ENCODE results near the gene CST1.
"Not testable (repeated sequence)": the region's sequence is repeated elsewhere in the genome, so short reads cannot be mapped to it uniquely, and the experiment has no call there.

Gene CST1

DNA sequence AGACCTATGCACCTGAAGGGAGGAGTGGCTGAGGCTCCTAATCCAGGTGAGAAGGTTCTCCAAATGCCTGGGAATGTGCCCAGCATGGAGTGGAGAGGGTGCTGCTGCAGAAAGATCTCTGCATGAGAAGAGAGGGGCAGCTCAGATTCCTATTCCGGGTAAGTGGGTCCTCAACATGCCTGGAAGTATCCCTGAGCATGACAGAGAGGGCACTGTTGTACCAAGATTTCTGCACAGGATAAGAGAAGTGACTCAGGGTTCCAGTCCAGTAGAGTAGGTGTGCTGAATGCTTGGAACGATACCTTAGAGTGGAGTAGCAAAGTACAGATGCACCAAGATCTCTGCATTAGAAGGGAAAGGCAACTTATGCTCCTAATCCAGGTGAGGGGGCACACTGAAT is 15.8 kb downstream of the CST1 start:
- H3K9me3 ChIP-seq (ENCODE audit: control extremely low read depth in 1 of 5, control insufficient read depth in 4 of 5, insufficient read depth in 2 of 5, low read depth in 1 of 5, low read length in 4 of 5); H3K36me3 ChIP-seq (ENCODE audit: control insufficient read depth in 4 of 4, insufficient read depth in 4 of 4, low read length in 3 of 4); H3K4me3 ChIP-seq (ENCODE audit: control insufficient read depth in 1 of 7, extremely low read depth in 1 of 7, insufficient read depth in 4 of 7, low read depth in 2 of 7, low read length in 6 of 7); H3K27ac ChIP-seq (ENCODE audit: insufficient read depth in 1 of 2, low read depth in 1 of 2, low read length in 2 of 2, poor library complexity in 1 of 2, severe bottlenecking in 2 of 2); POLR2A ChIA-PET; CTCF ChIA-PET; H3K4me1 ChIP-seq (ENCODE audit: control extremely low read depth in 1 of 4, control insufficient read depth in 4 of 4, insufficient read depth in 4 of 4, low read length in 3 of 4); H3K27me3 ChIP-seq (replicated peaks in 2 of 5; ENCODE audit: control insufficient read depth in 4 of 5, insufficient read depth in 5 of 5, low read length in 4 of 5): not testable (repeated sequence)
- WGBS (ENCODE audit: insufficient coverage) = 88% methylated on average over 2 of the region's 2 CpGs
- DNase-seq = peak in 1 of 3 donors; percentile 3

GRCh38 chr20:23734440-23734839 is 16.3 kb downstream of the CST1 start:
- H3K36me3 ChIP-seq (ENCODE audit: control insufficient read depth in 4 of 4, insufficient read depth in 4 of 4, low read length in 3 of 4); H3K4me1 ChIP-seq (ENCODE audit: control extremely low read depth in 1 of 4, control insufficient read depth in 4 of 4, insufficient read depth in 4 of 4, low read length in 3 of 4); CTCF ChIA-PET; H3K4me3 ChIP-seq (ENCODE audit: control insufficient read depth in 1 of 7, extremely low read depth in 1 of 7, insufficient read depth in 4 of 7, low read depth in 2 of 7, low read length in 6 of 7); H3K27me3 ChIP-seq (replicated peaks in 2 of 5; ENCODE audit: control insufficient read depth in 4 of 5, insufficient read depth in 5 of 5, low read length in 4 of 5); H3K9me3 ChIP-seq (ENCODE audit: control extremely low read depth in 1 of 5, control insufficient read depth in 4 of 5, insufficient read depth in 2 of 5, low read depth in 1 of 5, low read length in 4 of 5); POLR2A ChIA-PET; H3K27ac ChIP-seq (ENCODE audit: insufficient read depth in 1 of 2, low read depth in 1 of 2, low read length in 2 of 2, poor library complexity in 1 of 2, severe bottlenecking in 2 of 2): not testable (repeated sequence)
- peak in 1 of 3 donors; percentile 45 for DNase-seq
- 60% methylated on average over 1 of the region's 1 CpG for WGBS (ENCODE audit: insufficient coverage)

GRCh38 chr20:23727016-23727415 is 23.7 kb downstream of the CST1 start:
- Histone ChIP-seq H3K36me3 (ENCODE audit: control insufficient read depth in 4 of 4, insufficient read depth in 4 of 4, low read length in 3 of 4) (no peaks in the 10 kb centered on the region), H3K27ac (ENCODE audit: insufficient read depth in 1 of 2, low read depth in 1 of 2, low read length in 2 of 2, poor library complexity in 1 of 2, severe bottlenecking in 2 of 2) (no peak overlapping the region), H3K4me3 (ENCODE audit: control insufficient read depth in 1 of 7, extremely low read depth in 1 of 7, insufficient read depth in 4 of 7, low read depth in 2 of 7, low read length in 6 of 7) (no peak overlapping the region), H3K9me3 (ENCODE audit: control extremely low read depth in 1 of 5, control insufficient read depth in 4 of 5, insufficient read depth in 2 of 5, low read depth in 1 of 5, low read length in 4 of 5) (no peaks in the 10 kb centered on the region), H3K27me3 (replicated peaks in 2 of 5; ENCODE audit: control insufficient read depth in 4 of 5, insufficient read depth in 5 of 5, low read length in 4 of 5) (no peaks in the 10 kb centered on the region), H3K4me1 (ENCODE audit: control extremely low read depth in 1 of 4, control insufficient read depth in 4 of 4, insufficient read depth in 4 of 4, low read length in 3 of 4) (no peaks in the 10 kb centered on the region)
- CTCF ChIA-PET = no interaction called here
- DNase-seq = peak in 1 of 3 donors; percentile 20
- POLR2A ChIA-PET = no interaction called here
- no CpG with 5 or more reads among the region's 3 CpGs for WGBS (ENCODE audit: insufficient coverage)

DNA sequence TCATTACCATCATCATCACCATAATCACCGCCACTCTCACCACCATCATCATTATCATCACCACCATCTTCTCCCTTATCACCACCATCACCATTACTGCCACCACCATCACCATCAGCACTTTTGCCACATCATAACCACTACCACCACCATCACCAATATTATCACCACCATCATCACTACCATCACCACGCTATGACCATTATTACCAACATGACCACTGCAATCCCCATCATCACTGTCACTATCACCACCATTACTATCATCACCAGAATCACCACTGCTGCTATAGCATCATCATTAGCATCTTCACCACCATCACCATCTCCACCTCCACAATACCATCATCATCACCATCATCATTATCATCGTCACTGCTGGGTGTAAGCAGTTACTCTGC is 25.6 kb downstream of the CST1 start:
- DNase-seq = no peak
- Histone ChIP-seq H3K9me3 (ENCODE audit: control extremely low read depth in 1 of 5, control insufficient read depth in 4 of 5, insufficient read depth in 2 of 5, low read depth in 1 of 5, low read length in 4 of 5) (no peaks in the 10 kb centered on the region), H3K36me3 (ENCODE audit: control insufficient read depth in 4 of 4, insufficient read depth in 4 of 4, low read length in 3 of 4) (no peaks in the 10 kb centered on the region), H3K4me3 (ENCODE audit: control insufficient read depth in 1 of 7, extremely low read depth in 1 of 7, insufficient read depth in 4 of 7, low read depth in 2 of 7, low read length in 6 of 7) (no peak overlapping the region), H3K27ac (ENCODE audit: insufficient read depth in 1 of 2, low read depth in 1 of 2, low read length in 2 of 2, poor library complexity in 1 of 2, severe bottlenecking in 2 of 2) (no peak overlapping the region), H3K4me1 (ENCODE audit: control extremely low read depth in 1 of 4, control insufficient read depth in 4 of 4, insufficient read depth in 4 of 4, low read length in 3 of 4) (no peaks in the 10 kb centered on the region), H3K27me3 (replicated peaks in 2 of 5; ENCODE audit: control insufficient read depth in 4 of 5, insufficient read depth in 5 of 5, low read length in 4 of 5) (no peaks in the 10 kb centered on the region)
- WGBS (ENCODE audit: insufficient coverage) = 94% methylated on average over 2 of the region's 3 CpGs
- POLR2A ChIA-PET = no interaction called here
- CTCF ChIA-PET = no interaction called here

- H3K4me3 ChIP-seq (ENCODE audit: control insufficient read depth in 1 of 7, extremely low read depth in 1 of 7, insufficient read depth in 4 of 7, low read depth in 2 of 7, low read length in 6 of 7); H3K4me1 ChIP-seq (ENCODE audit: control extremely low read depth in 1 of 4, control insufficient read depth in 4 of 4, insufficient read depth in 4 of 4, low read length in 3 of 4); POLR2A ChIA-PET; H3K9me3 ChIP-seq (ENCODE audit: control extremely low read depth in 1 of 5, control insufficient read depth in 4 of 5, insufficient read depth in 2 of 5, low read depth in 1 of 5, low read length in 4 of 5); H3K27me3 ChIP-seq (replicated peaks in 2 of 5; ENCODE audit: control insufficient read depth in 4 of 5, insufficient read depth in 5 of 5, low read length in 4 of 5); H3K27ac ChIP-seq (ENCODE audit: insufficient read depth in 1 of 2, low read depth in 1 of 2, low read length in 2 of 2, poor library complexity in 1 of 2, severe bottlenecking in 2 of 2); H3K36me3 ChIP-seq (ENCODE audit: control insufficient read depth in 4 of 4, insufficient read depth in 4 of 4, low read length in 3 of 4): not testable (repeated sequence)
- no CpG with 5 or more reads among the region's 2 CpGs for WGBS (ENCODE audit: insufficient coverage)
- peak; percentile 7 to 18 (median 13) for DNase-seq
- CTCF ChIA-PET = interaction anchor here (1.5 kb wide), 1 partner anchor 16 kb away, joined by 3 read pairs; no protein-coding TSS in a partner anchor
Observed at GRCh38 chr20:23723659-23724307, 27.0 kb downstream of the CST1 start.

DNA sequence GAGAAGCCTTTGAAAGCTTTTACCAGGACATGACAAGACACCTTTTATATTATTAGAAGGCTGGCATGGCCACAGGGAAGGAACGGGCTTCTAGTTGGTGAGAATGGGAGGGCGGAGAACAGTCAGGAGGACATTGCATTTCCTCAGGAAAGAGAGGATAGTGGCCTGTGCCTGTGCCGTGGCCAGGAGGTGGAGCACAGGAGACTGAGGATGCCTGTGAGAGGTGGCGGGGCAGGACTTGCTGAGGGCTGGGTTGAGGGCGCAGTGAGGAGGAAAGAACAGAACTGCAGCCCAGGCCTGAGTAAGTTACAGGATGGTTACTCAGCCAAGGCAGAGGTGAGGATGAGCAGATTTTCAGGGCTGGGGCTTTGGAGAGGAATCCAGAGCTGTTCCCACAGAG is 27.9 kb downstream of the CST1 start:
- WGBS (ENCODE audit: insufficient coverage) = 93% methylated on average over 4 of the region's 5 CpGs
- POLR2A ChIA-PET = not testable (repeated sequence)
- CTCF ChIA-PET = interaction anchor here (1.5 kb wide), 1 partner anchor 15 kb away, joined by 3 read pairs; no protein-coding TSS in a partner anchor

DNA sequence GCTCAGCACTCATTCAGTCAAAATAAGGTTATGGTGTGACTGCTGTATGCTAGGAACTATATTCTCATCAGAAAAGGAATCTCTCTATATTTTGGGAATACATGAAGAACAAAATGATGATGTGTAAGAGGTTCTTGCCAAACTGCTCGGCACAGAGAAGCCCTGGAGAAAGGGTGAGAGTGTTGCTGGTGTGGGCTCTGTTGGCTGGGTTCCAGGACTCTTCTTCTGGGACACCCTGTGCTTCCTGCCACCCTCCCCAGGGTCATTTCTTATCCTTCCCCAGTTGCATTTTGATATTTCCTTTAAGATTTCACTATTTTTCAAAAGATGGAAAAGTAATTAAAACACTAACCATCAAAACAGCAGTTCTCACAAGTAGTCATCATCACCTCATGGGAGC is 28.8 kb downstream of the CST1 start:
- no peaks in the 10 kb centered on the region for H3K9me3 ChIP-seq (ENCODE audit: control extremely low read depth in 1 of 5, control insufficient read depth in 4 of 5, insufficient read depth in 2 of 5, low read depth in 1 of 5, low read length in 4 of 5)
- ChIA-PET POLR2A (no interaction called here), CTCF (no interaction called here)
- H3K27ac ChIP-seq (ENCODE audit: insufficient read depth in 1 of 2, low read depth in 1 of 2, low read length in 2 of 2, poor library complexity in 1 of 2, severe bottlenecking in 2 of 2) = no peak overlapping the region
- WGBS (ENCODE audit: insufficient coverage) = no CpG with 5 or more reads among the region's 1 CpG
- DNase-seq = no peak
- H3K4me1 ChIP-seq (ENCODE audit: control extremely low read depth in 1 of 4, control insufficient read depth in 4 of 4, insufficient read depth in 4 of 4, low read length in 3 of 4) = no peaks in the 10 kb centered on the region
- no peak overlapping the region for H3K4me3 ChIP-seq (ENCODE audit: control insufficient read depth in 1 of 7, extremely low read depth in 1 of 7, insufficient read depth in 4 of 7, low read depth in 2 of 7, low read length in 6 of 7)
- H3K36me3 ChIP-seq (ENCODE audit: control insufficient read depth in 4 of 4, insufficient read depth in 4 of 4, low read length in 3 of 4) = no peaks in the 10 kb centered on the region
- no peaks in the 10 kb centered on the region for H3K27me3 ChIP-seq (replicated peaks in 2 of 5; ENCODE audit: control insufficient read depth in 4 of 5, insufficient read depth in 5 of 5, low read length in 4 of 5)

More for the DNA sequence above, 27.9 kb downstream of the CST1 start:
- H3K27ac ChIP-seq (ENCODE audit: insufficient read depth in 1 of 2, low read depth in 1 of 2, low read length in 2 of 2, poor library complexity in 1 of 2, severe bottlenecking in 2 of 2); DNase-seq; H3K27me3 ChIP-seq (replicated peaks in 2 of 5; ENCODE audit: control insufficient read depth in 4 of 5, insufficient read depth in 5 of 5, low read length in 4 of 5); H3K9me3 ChIP-seq (ENCODE audit: control extremely low read depth in 1 of 5, control insufficient read depth in 4 of 5, insufficient read depth in 2 of 5, low read depth in 1 of 5, low read length in 4 of 5); H3K4me3 ChIP-seq (ENCODE audit: control insufficient read depth in 1 of 7, extremely low read depth in 1 of 7, insufficient read depth in 4 of 7, low read depth in 2 of 7, low read length in 6 of 7); H3K4me1 ChIP-seq (ENCODE audit: control extremely low read depth in 1 of 4, control insufficient read depth in 4 of 4, insufficient read depth in 4 of 4, low read length in 3 of 4); H3K36me3 ChIP-seq (ENCODE audit: control insufficient read depth in 4 of 4, insufficient read depth in 4 of 4, low read length in 3 of 4): not testable (repeated sequence)

All from common myeloid progenitor, CD34-positive (primary cell).